ENCODE measurements around the gene RAD21L1. TPM values are rescaled to one million over a fixed set of nuclear protein-coding genes. Genes with fewer than 3 reads are reported as not detected.
A peak's percentile ranks its signal among the peaks of the same experiment; 100 is the strongest.

RAD21L1 gene
- total RNA-seq, 1 experiment from 2014 or later = not detected

GRCh38 chr20:1224205-1224890 is 1.5 kb upstream of the RAD21L1 start:
- H3K9me3 Mint-ChIP-seq (ENCODE audit: low read depth, unreplicated experiment) = peaks cover 2% of the 10 kb centered on the region
- H3K27me3 Mint-ChIP-seq (ENCODE audit: unreplicated experiment) = peaks cover 50% of the 10 kb centered on the region
- DNase-seq = no peak
- no peak overlapping the region for H3K27ac Mint-ChIP-seq (ENCODE audit: unreplicated experiment)
- H3K36me3 Mint-ChIP-seq (ENCODE audit: insufficient read depth, unreplicated experiment) = peaks cover 13% of the 10 kb centered on the region
- no peaks in the 10 kb centered on the region for H3K4me1 Mint-ChIP-seq (ENCODE audit: low read depth, unreplicated experiment)
- TF ChIP-seq, protein P1, sequence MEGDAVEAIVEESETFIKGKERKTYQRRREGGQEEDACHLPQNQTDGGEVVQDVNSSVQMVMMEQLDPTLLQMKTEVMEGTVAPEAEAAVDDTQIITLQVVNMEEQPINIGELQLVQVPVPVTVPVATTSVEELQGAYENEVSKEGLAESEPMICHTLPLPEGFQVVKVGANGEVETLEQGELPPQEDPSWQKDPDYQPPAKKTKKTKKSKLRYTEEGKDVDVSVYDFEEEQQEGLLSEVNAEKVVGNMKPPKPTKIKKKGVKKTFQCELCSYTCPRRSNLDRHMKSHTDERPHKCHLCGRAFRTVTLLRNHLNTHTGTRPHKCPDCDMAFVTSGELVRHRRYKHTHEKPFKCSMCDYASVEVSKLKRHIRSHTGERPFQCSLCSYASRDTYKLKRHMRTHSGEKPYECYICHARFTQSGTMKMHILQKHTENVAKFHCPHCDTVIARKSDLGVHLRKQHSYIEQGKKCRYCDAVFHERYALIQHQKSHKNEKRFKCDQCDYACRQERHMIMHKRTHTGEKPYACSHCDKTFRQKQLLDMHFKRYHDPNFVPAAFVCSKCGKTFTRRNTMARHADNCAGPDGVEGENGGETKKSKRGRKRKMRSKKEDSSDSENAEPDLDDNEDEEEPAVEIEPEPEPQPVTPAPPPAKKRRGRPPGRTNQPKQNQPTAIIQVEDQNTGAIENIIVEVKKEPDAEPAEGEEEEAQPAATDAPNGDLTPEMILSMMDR (IDR thresholded peaks at IDR 0.05; ENCODE audit: unreplicated experiment) = no peak
- CTCF ChIA-PET = no interaction called here
- intact Hi-C loops (cut with micrococcal nuclease; ENCODE audit: unreplicated experiment) = no loop called here
- BruUV-seq (replicated peaks) = no TSS peak
- H3K4me3 Mint-ChIP-seq (ENCODE audit: low read depth, unreplicated experiment) = no peak overlapping the region

DNA sequence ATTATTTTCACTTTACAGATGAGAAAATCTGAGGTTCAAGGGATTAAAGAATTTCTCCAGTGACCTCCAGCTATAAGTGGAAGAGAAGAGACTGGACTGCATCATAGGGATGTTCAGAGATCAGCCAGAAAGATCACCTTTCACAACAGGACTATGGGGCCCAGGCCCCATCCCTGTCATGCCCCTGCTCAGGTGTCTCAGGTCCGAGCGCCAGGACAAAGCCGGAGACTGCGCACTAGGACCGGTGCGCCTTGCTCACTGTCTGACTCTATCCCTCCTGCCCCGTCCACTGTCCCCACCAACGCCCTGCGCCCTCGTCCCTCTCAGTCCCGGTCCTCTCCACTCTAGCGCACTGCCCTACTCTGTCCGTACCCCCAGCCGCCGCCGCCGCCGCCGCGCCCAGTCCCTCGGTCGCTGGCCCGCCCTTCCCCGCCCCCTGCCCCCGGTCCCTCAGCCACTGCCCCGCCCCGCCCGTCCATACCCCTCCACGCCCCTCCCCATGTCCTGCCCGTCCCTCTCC is 521 bp upstream of the RAD21L1 start:
- peak overlapping the region; percentile 62 for H3K4me3 Mint-ChIP-seq (ENCODE audit: low read depth, unreplicated experiment)
- CTCF ChIA-PET = no interaction called here
- TF ChIP-seq, protein P1 (IDR thresholded peaks at IDR 0.05; ENCODE audit: unreplicated experiment) = no peak
- peaks cover 13% of the 10 kb centered on the region for H3K36me3 Mint-ChIP-seq (ENCODE audit: insufficient read depth, unreplicated experiment)
- peak; percentile 22 for DNase-seq
- H3K27ac Mint-ChIP-seq (ENCODE audit: unreplicated experiment) = no peak overlapping the region
- H3K27me3 Mint-ChIP-seq (ENCODE audit: unreplicated experiment) = peaks cover 41% of the 10 kb centered on the region
- no TSS peak for BruUV-seq (replicated peaks)
- intact Hi-C loops (cut with micrococcal nuclease; ENCODE audit: unreplicated experiment) = no loop called here
- peaks cover 2% of the 10 kb centered on the region for H3K9me3 Mint-ChIP-seq (ENCODE audit: low read depth, unreplicated experiment)
- H3K4me1 Mint-ChIP-seq (ENCODE audit: low read depth, unreplicated experiment) = no peaks in the 10 kb centered on the region

GRCh38 chr20:1229541-1229940 is 3.7 kb downstream of the RAD21L1 start:
- no peak overlapping the region for H3K4me3 Mint-ChIP-seq (ENCODE audit: low read depth, unreplicated experiment)
- H3K27ac Mint-ChIP-seq (ENCODE audit: unreplicated experiment) = no peak overlapping the region
- H3K27me3 Mint-ChIP-seq (ENCODE audit: unreplicated experiment) = peaks cover 17% of the 10 kb centered on the region
- TF ChIP-seq, protein P1 (IDR thresholded peaks at IDR 0.05; ENCODE audit: unreplicated experiment) = no peak
- intact Hi-C loops (cut with micrococcal nuclease; ENCODE audit: unreplicated experiment) = no loop called here
- peaks cover 13% of the 10 kb centered on the region for H3K36me3 Mint-ChIP-seq (ENCODE audit: insufficient read depth, unreplicated experiment)
- DNase-seq = no peak
- H3K4me1 Mint-ChIP-seq (ENCODE audit: low read depth, unreplicated experiment) = no peaks in the 10 kb centered on the region
- CTCF ChIA-PET = no interaction called here
- BruUV-seq (replicated peaks) = no TSS peak
- no peaks in the 10 kb centered on the region for H3K9me3 Mint-ChIP-seq (ENCODE audit: low read depth, unreplicated experiment)

DNA sequence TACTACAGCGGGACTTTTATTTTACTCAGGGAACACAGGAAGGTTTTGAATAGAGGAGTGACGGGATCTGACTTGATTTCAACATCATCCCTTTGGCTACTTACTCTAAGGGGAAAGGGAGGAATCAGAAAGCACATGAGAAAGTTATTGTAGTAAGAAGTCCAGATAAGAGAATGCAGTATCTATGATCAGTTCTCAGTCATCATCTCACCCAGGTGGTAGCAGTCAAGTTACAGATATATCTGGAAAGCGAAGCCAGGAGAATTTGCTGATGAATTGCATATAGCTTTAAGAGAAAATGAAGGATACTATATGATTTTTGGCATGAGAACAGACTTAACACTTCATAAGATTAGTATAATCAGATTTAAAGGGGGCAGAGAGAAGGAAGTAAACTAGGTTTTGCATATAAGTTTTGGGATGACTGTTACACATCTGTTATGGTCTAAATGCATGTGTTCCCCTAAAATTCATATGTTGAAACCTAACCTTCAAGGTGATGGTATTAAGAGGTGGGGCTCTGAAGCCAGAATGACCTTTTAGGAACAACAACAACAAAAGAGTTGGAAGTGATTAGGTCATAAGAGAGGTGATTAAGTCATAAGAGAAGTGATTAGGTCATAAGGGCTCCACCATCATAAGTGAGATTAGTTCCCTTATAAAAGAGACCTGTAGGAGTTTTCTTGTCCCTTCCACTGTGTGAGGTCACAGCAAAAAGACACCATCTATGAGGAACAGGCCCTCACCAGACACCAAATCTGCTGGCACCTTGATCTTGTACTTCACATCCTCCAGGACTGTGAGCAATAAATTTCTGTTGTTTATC is 6.7 kb downstream of the RAD21L1 start:
- Mint-ChIP-seq H3K36me3 (ENCODE audit: insufficient read depth, unreplicated experiment) (no peaks in the 10 kb centered on the region), H3K4me1 (ENCODE audit: low read depth, unreplicated experiment) (no peaks in the 10 kb centered on the region), H3K4me3 (ENCODE audit: low read depth, unreplicated experiment) (no peak overlapping the region), H3K27me3 (ENCODE audit: unreplicated experiment) (peaks cover 25% of the 10 kb centered on the region), H3K27ac (ENCODE audit: unreplicated experiment) (no peak overlapping the region), H3K9me3 (ENCODE audit: low read depth, unreplicated experiment) (no peaks in the 10 kb centered on the region)
- TF ChIP-seq, protein P1 (IDR thresholded peaks at IDR 0.05; ENCODE audit: unreplicated experiment) = no peak
- CTCF ChIA-PET = no interaction called here
- intact Hi-C loops (cut with micrococcal nuclease; ENCODE audit: unreplicated experiment) = no loop called here
- no TSS peak for BruUV-seq (replicated peaks)
- no peak for DNase-seq

Measured in Calu3 (cell line).